ENCODE data around the gene NTN4.
"Not testable (repeated sequence)": the region's sequence is repeated elsewhere in the genome, so short reads cannot be mapped to it uniquely, and the experiment has no call there.

NTN4 gene

DNA sequence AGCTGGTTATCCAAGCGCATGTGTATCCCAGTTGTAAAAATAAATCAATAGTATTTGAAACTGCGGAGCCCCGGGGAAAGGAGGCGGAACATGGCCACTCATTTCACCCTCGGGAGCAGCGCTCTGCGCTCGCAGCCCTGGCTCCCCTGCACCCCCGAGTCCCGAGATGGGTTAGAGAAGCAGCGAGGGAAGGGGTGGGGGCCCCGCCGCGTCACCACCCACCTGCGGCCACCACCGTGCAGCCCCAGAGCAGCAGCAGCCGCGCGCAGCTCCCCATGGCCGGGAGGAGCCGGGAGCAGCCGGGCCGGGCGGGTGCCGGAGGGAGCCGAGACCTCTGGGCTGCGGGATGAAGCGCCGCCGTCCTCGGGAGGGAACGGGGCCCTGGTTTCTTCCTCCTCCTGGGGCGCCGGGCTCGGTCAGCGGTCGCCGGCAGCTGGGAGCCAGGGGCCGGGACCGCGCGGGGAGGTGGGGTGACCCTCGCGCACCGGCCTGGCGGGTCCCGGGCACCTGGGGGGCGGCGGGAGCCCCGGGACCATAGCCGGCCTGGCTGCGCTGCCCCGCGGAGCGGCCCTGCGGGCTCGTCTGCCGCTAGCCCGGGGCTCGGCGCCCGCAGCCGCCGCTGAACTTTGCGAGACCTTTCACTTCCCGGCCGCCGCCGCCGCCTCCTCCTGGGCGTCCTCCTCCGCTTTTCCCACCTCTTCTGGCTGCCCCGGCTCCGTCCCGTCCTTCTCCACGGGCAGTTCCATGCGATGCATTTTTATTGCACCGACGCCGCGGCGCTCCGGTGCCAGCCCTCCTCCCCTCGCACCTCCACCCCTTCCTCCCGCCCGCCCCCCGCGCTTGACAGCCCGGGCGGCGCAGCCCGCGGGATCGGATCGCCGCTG is at the start of gene NTN4:
Gene NTN4, minus strand, starts transcription at position 732 of the 884 bp plus-strand sequence. Its CDS starts 455 bp downstream, at position 277.
- no peak for DNase-seq (ENCODE audit: low read depth, low spot score)

DNA sequence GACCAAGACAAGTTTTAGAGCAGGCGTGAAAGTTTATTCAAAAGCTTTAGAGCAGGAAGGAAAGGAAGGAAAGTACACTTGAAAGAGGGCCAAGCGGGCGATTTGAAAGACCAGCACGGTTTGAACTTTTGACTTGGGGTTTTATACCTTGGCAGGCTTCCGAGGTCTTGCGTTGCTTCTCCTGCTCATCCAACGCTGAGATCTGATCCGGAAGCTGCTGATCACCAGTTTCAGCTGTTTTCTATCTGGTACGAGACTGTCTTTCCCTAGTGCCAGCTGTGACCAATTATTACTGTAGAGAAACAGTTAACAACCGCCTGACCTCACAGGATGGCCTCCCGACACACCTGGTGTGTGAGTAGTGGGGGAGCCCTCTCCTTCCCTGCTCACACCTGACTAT is 47.6 kb upstream of the NTN4 start:
- DNase-seq (ENCODE audit: low read depth, low spot score) = no peak

- no peak for DNase-seq (ENCODE audit: low read depth, low spot score)
Observed at GRCh38 chr12:95837240-95838038, 46.9 kb upstream of the NTN4 start.

GRCh38 chr12:95836630-95837239 is 46.2 kb upstream of the NTN4 start:
- DNase-seq (ENCODE audit: low read depth, low spot score) = no peak

DNA sequence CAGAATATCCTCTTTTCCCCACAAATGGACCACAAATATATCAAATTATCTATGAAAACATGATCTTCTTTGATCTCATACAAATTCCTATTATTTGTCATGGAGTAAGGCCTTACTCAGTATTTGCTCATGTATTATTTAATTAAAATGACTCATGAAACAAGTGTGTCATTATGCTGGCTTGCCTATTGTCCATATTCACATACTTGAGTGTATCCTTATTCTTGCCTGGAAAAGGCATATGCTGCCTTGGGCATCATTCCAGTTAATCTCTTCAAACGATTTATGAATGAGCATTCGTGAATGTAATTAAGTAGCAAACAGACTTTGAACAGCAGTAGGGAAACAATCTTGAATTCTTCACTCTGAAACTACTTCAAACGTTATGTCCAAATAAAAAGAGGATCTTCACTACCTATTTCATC is 45.6 kb upstream of the NTN4 start:
- DNase-seq (ENCODE audit: low read depth, low spot score) = no peak

DNA sequence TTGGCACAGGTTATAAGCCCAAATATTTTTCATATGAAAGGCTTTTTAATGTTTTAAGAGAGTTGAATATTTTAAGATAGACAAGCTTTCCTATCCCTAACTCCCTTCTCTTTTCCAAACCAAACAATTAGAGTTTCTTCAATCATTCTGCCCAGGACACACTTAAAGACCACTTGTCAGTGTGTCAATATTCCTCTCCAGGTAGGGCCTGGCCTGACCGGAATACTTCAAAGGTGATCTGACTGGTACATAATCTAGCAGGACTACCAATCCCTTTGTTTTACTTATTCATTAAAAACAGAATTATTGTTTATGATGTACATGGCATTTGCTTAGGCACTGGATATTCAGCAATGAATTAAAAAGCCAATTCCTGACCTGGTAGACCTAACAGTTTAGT is 44.0 kb upstream of the NTN4 start:
- DNase-seq (ENCODE audit: low read depth, low spot score) = no peak

GRCh38 chr12:95830335-95831089 is 39.9 kb upstream of the NTN4 start:
- no peak for DNase-seq (ENCODE audit: low read depth, low spot score)

DNA sequence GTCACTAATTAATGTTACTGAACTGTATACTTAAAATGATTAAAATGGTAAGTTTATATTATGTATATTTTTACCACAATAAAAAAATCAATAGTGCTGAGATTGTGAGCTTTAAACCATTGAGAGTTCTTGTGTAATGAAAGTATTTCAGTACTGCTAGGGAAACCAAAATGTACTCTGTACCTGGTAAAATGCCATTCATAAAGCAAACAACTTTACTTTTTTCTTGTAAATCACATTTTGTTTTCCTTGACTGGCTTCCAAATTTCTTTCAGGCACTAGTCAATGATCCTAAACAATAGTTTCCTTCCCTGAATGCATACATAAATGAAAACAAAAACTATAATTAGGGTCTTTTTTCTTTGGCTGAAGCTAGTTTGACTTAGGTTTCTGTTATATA is 38.8 kb upstream of the NTN4 start:
- DNase-seq (ENCODE audit: low read depth, low spot score) = no peak

GRCh38 chr12:95820096-95820703 is 29.6 kb upstream of the NTN4 start:
- DNase-seq (ENCODE audit: low read depth, low spot score) = no peak

- no peak for DNase-seq (ENCODE audit: low read depth, low spot score)
Observed at GRCh38 chr12:95815632-95816212, 25.2 kb upstream of the NTN4 start.

DNA sequence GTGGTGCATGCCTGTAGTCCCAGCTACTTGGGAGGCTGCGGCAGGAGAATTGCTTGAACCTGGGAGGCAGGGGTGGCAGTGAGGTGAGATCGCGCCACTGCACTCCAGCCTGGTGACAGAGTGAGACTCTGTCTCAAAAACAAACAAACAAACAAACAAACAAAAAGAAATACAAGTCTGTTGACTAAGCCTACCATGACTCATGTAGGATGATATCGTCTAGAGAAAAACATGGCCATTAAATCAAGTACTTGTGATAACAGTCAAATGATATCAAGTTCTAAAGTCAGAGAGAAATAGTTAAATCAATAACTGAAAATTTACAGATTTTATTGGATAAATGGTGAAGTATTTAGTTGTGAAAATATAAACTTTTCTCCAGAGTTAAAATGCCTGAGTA is 21.6 kb upstream of the NTN4 start:
- not testable (repeated sequence) for DNase-seq (ENCODE audit: low read depth, low spot score)

- no peak for DNase-seq (ENCODE audit: low read depth, low spot score)
Observed at GRCh38 chr12:95810411-95810810, 19.8 kb upstream of the NTN4 start.

GRCh38 chr12:95809000-95809680 is 18.6 kb upstream of the NTN4 start:
- no peak for DNase-seq (ENCODE audit: low read depth, low spot score)

- DNase-seq (ENCODE audit: low read depth, low spot score) = no peak
Observed at GRCh38 chr12:95808146-95808545, 17.6 kb upstream of the NTN4 start.

- no peak for DNase-seq (ENCODE audit: low read depth, low spot score)
Observed at GRCh38 chr12:95805864-95806671, 15.5 kb upstream of the NTN4 start.

- DNase-seq (ENCODE audit: low read depth, low spot score) = no peak
Observed at GRCh38 chr12:95804291-95804690, 13.7 kb upstream of the NTN4 start.

DNA sequence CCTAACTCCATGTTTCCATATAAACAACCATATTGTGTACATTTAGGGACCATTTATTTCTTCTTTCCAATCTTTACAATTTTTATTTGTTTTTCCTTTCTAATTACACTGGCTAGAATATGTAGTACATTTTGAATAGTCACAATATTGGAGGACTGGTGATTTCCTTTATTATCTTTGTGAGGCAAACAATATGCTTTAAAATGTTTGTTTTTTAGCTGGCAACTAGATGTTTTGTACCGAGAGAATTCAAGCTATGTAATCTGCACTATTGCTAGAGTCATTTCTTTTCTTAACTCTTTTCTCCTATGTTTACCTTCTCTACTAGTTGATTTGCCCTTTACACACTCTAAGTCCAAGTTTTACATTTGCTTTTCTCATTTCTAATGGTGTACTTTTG is 13.3 kb upstream of the NTN4 start:
- no peak for DNase-seq (ENCODE audit: low read depth, low spot score)

DNA sequence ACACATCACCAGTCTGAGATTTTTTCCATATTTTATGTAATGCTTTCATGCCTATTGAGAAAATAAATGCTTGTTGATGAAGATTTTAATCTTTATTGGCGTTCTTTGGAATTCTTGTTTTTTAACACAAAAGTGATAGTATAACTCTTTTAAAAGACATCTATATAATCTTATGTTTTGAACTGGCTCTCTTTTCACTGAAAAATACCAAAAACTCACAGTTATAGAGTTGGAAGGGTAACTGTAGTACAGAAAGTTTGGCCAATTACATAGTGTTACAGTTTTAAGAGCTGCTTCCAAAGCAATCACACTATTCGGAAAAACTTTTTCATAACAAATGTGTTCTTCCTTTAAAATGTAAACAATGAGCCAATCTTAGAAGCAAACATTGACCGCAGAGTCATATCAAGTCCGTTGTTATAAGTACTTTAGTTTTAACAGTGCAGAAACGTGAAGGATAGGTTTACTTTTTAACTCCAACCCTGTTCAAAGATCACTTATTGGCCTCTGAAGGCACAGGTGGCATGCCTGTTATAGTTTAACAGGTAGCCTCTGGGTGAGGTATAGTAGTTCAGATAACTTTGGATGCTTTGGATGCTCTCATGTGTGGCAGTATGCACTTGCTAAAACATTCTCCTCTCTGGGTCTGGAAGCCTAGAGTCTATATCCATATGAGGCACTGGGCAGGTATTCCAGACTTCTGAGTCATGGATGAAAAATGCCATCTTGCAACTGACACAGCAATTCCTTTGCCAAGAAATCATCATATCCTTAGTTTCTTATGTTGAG is 12.1 kb upstream of the NTN4 start:
- DNase-seq (ENCODE audit: low read depth, low spot score) = no peak

DNA sequence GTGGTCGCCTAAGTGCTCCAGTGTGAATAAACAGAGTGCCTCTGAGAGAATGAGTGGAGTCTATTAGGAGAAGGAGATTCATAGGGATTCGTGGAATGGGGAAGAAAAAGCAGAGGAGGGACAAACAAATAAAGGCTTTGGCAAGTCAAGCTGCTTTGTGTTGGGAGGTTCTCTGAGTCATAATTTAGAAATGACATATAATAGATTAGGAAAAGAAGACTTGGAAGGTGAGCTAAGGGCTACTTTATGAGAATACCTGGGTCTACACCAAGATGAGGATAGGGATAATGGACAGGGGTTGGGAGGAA is 6.4 kb upstream of the NTN4 start:
- no peak for DNase-seq (ENCODE audit: low read depth, low spot score)
